D341Med (cell line): ENCODE data around the gene TRIM36.
A peak's percentile ranks its signal among the peaks of the same experiment; 100 is the strongest.

Experiments used
- DNase-seq: peaks from one replicate; pipeline ENCODE4 v3.0.0; 2012; ENCODE audit warnings: low spot score

The TRIM36 gene

GRCh38 chr5:115169487-115170133 lies at the start of gene TRIM36:
TRIM36 (minus strand) TSS chr5:115169908; CDS start chr5:115169634, 274 bp downstream.
- DNase-seq = peak; percentile 97

GRCh38 chr5:115214541-115214940 lies 44.8 kb upstream of the TRIM36 start:
- DNase-seq = no peak

- no peak for DNase-seq
Observed at GRCh38 chr5:115209279-115209678, 39.6 kb upstream of the TRIM36 start.

- no peak for DNase-seq
Observed at GRCh38 chr5:115202952-115203351, 33.2 kb upstream of the TRIM36 start.

- DNase-seq = no peak
Observed at GRCh38 chr5:115196161-115196560, 26.5 kb upstream of the TRIM36 start.

- DNase-seq = no peak
Observed at GRCh38 chr5:115194676-115195075, 25.0 kb upstream of the TRIM36 start.

- no peak for DNase-seq
Observed at GRCh38 chr5:115193295-115193694, 23.6 kb upstream of the TRIM36 start.

GRCh38 chr5:115192098-115192497 lies 22.4 kb upstream of the TRIM36 start:
- DNase-seq = no peak

GRCh38 chr5:115191474-115192031 lies 21.8 kb upstream of the TRIM36 start:
- DNase-seq = no peak

- peak; percentile 30 for DNase-seq
Observed at GRCh38 chr5:115190388-115190787, 20.7 kb upstream of the TRIM36 start.

GRCh38 chr5:115189866-115190265 lies 20.2 kb upstream of the TRIM36 start:
- DNase-seq = no peak

- no peak for DNase-seq
Observed at GRCh38 chr5:115186794-115187193, 17.1 kb upstream of the TRIM36 start.

- no peak for DNase-seq
Observed at GRCh38 chr5:115184770-115185169, 15.1 kb upstream of the TRIM36 start.

GRCh38 chr5:115181757-115182156 lies 12.0 kb upstream of the TRIM36 start:
- DNase-seq = no peak

GRCh38 chr5:115180165-115180709 lies 10.5 kb upstream of the TRIM36 start:
- DNase-seq = peak; percentile 17

- peak; percentile 28 for DNase-seq
Observed at GRCh38 chr5:115179394-115180164, 9.9 kb upstream of the TRIM36 start.

- DNase-seq = no peak
Observed at GRCh38 chr5:115179030-115179393, 9.3 kb upstream of the TRIM36 start.

GRCh38 chr5:115170929-115171510 lies 1.3 kb upstream of the TRIM36 start:
- peak; percentile 53 for DNase-seq

GRCh38 chr5:115170134-115170928 lies 623 bp upstream of the TRIM36 start:
- DNase-seq = no peak

- DNase-seq = peak; percentile 53
Observed at GRCh38 chr5:115168829-115169486, 750 bp downstream of the TRIM36 start.

GRCh38 chr5:115166744-115167393 lies 2.8 kb downstream of the TRIM36 start:
- no peak for DNase-seq
